SK-N-SH (cell line): ENCODE measurements around the gene GPR18. TPM values are rescaled to one million over a fixed set of nuclear protein-coding genes. Genes with fewer than 3 reads are reported as not detected.
A peak's percentile ranks its signal among the peaks of the same experiment; 100 is the strongest.

Experiments
- CTCF ChIA-PET: fragments of 300-600, 350-600 bp; formaldehyde crosslinking; extraction: SDS; loops from one replicate; lab custom pipeline; 2021; lab: Yijun Ruan, JAX
- POLR2A ChIA-PET: fragments of 350-600 bp; sonication (Branson Sonifier 250); formaldehyde crosslinking; extraction: SDS; loops from one replicate; lab custom pipeline; 2020; ENCODE audit warnings: antibody characterized with exemption, inconsistent platforms; lab: Yijun Ruan, JAX
- DNase-seq: peaks from one replicate; pipeline ENCODE4 v3.0.0; 2012
- H2AFZ ChIP-seq: fragments of 200-600 bp; sonication (generic); 2 replicates; pipeline ENCODE4 v1.8.1; 2016; ENCODE audit warnings: antibody characterized with exemption, mild to moderate bottlenecking, low read depth
- H3F3A ChIP-seq: fragments of 200-600 bp; sonication (generic); replicated peaks from 2 replicates; pipeline ENCODE3; 2016; ENCODE audit warnings: antibody characterized with exemption, mild to moderate bottlenecking; ENCODE audit not compliant: insufficient read depth
- H3K27ac ChIP-seq, 2 experiments: fragments of 200-500 bp in 1 of 2; fragments of 200-600 bp in 1 of 2; sonication (Bioruptor generic) in 1 of 2; sonication (generic), shearing (Covaris generic) in 1 of 2; 2 replicates each; pipeline versions ENCODE4 v1.5.1 to v1.6.1; 2014 to 2016; ENCODE audit warnings: low read depth in 2 of 2, inconsistent platforms in 1 of 2, low read length in 1 of 2, mild to moderate bottlenecking in 1 of 2, mixed read lengths in 1 of 2
- H3K27me3 ChIP-seq: fragments of 200-600 bp; sonication (generic), shearing (Covaris generic); 2 replicates; pipeline ENCODE4 v1.6.1; 2016; ENCODE audit warnings: mixed run types; ENCODE audit not compliant: insufficient read depth
- H3K36me3 ChIP-seq, 2 experiments: fragments of 200-500 bp in 1 of 2; fragments of 200-600 bp in 1 of 2; sonication (Bioruptor generic) in 1 of 2; sonication (generic) in 1 of 2; replicated peaks in 1 of 2; 2 replicates each; pipeline versions ENCODE3 to v1.5.1; 2014 to 2016; ENCODE audit warnings: low read length in 1 of 2, mild to moderate bottlenecking in 1 of 2; ENCODE audit not compliant: insufficient read depth in 2 of 2, control insufficient read depth in 1 of 2
- H3K4me1 ChIP-seq, 2 experiments: fragments of 200-500 bp in 1 of 2; fragments of 200-600 bp in 1 of 2; sonication (Bioruptor generic) in 1 of 2; sonication (generic), shearing (Covaris generic) in 1 of 2; 2 replicates each; pipeline versions ENCODE4 v1.5.1 to v1.6.1; 2014 to 2016; ENCODE audit warnings: low read depth in 1 of 2, low read length in 1 of 2, mixed run types in 1 of 2; ENCODE audit not compliant: insufficient read depth in 2 of 2, control insufficient read depth in 1 of 2
- H3K4me2 ChIP-seq: fragments of 200-600 bp; sonication (generic), shearing (Covaris generic); 2 replicates; pipeline ENCODE4 v1.6.1; 2017; ENCODE audit warnings: mixed run types
- H3K4me3 ChIP-seq, 2 experiments: fragments of 200-500 bp in 1 of 2; fragments of 200-600 bp in 1 of 2; sonication (Bioruptor generic) in 1 of 2; sonication (generic), shearing (Covaris generic) in 1 of 2; 2 replicates each; pipeline versions ENCODE4 v1.5.1 to v1.8.1; 2014 to 2016; ENCODE audit warnings: low read depth in 2 of 2, inconsistent platforms in 1 of 2, low read length in 1 of 2, mild to moderate bottlenecking in 1 of 2, mixed read lengths in 1 of 2, moderate library complexity in 1 of 2
- H3K79me2 ChIP-seq: fragments of 200-600 bp; sonication (generic); 2 replicates; pipeline ENCODE4 v1.8.1; 2017; ENCODE audit warnings: mild to moderate bottlenecking; ENCODE audit not compliant: insufficient read depth
- H3K9ac ChIP-seq: fragments of 200-600 bp; sonication (generic); 2 replicates; pipeline ENCODE4 v1.6.1; 2017; ENCODE audit warnings: mixed run types
- H3K9me2 ChIP-seq: fragments of 200-600 bp; sonication (generic); 2 replicates; pipeline ENCODE4 v1.6.1; 2017; ENCODE audit warnings: mixed run types
- H3K9me3 ChIP-seq: fragments of 200-600 bp; sonication (generic); 2 replicates; pipeline ENCODE4 v1.6.1; 2017; ENCODE audit warnings: mixed run types, mild to moderate bottlenecking, moderate library complexity
- H4K20me1 ChIP-seq: fragments of 200-600 bp; sonication (generic); 2 replicates; pipeline ENCODE4 v1.6.1; 2017; ENCODE audit warnings: mild to moderate bottlenecking, mixed run types; ENCODE audit not compliant: insufficient read depth
- CTCF ChIP-seq: fragments of 200-600 bp; sonication (generic); IDR thresholded peaks from 2 replicates; pipeline ENCODE4 v1.6.1; 2017; ENCODE audit warnings: antibody characterized with exemption, mild to moderate bottlenecking, moderate library complexity
- FOSL2 ChIP-seq: IDR thresholded peaks from 2 replicates; pipeline ENCODE4 v1.4.0; 2012; ENCODE audit warnings: low read depth, mild to moderate bottlenecking, moderate library complexity, borderline replicate concordance
- NRF1 ChIP-seq: IDR thresholded peaks from 2 replicates; pipeline ENCODE4 v1.6.1; 2012; ENCODE audit warnings: low read depth, mild to moderate bottlenecking, low read length
- RAD21 ChIP-seq: IDR thresholded peaks from 2 replicates; pipeline ENCODE4 v1.6.1; 2012; ENCODE audit warnings: mild to moderate bottlenecking, low read length
- SMC3 ChIP-seq: IDR thresholded peaks from 2 replicates; pipeline ENCODE4 v1.6.1; 2012; ENCODE audit warnings: low read depth, low read length, improper control_type of control experiment
- WGBS: methylation state at CpG from one replicate; pipeline ENCODE4 v1.1.6; 2017; ENCODE audit warnings: low lambda C conversion rate; 5-methylcytosine and 5-hydroxymethylcytosine counted together
- polyA plus RNA-seq, 3 experiments: library from polyadenylated mRNA; depleted of rRNA; stranded (reverse); fragments of >200 nt; gene quantifications; 2 replicates each; pipeline ENCODE4 v1.2.3, GENCODE V29; 2012
- TF ChIP-seq, protein P1 (sequence below): IDR thresholded peaks from 2 replicates; pipeline ENCODE4 v1.4.0; 2012; ENCODE audit warnings: low read depth, borderline replicate concordance
- TF ChIP-seq, protein P2 (sequence below): fragments of 150-350 bp; IDR thresholded peaks from 2 replicates; pipeline ENCODE4 v1.6.1; 2016; ENCODE audit warnings: mild to moderate bottlenecking, low read depth, low read length
- TF ChIP-seq, protein P3 (sequence below): IDR thresholded peaks from 2 replicates; pipeline ENCODE4; 2012

The GPR18 gene
- polyA plus RNA-seq, 1 of the 3 experiments (the other 2 are of a cell fraction), result not detected

GRCh38 chr13:99271249-99271648 is 13.1 kb upstream of the GPR18 start (continued):
- TF ChIP-seq SMC3, result no peak
- TF ChIP-seq, protein P1, sequence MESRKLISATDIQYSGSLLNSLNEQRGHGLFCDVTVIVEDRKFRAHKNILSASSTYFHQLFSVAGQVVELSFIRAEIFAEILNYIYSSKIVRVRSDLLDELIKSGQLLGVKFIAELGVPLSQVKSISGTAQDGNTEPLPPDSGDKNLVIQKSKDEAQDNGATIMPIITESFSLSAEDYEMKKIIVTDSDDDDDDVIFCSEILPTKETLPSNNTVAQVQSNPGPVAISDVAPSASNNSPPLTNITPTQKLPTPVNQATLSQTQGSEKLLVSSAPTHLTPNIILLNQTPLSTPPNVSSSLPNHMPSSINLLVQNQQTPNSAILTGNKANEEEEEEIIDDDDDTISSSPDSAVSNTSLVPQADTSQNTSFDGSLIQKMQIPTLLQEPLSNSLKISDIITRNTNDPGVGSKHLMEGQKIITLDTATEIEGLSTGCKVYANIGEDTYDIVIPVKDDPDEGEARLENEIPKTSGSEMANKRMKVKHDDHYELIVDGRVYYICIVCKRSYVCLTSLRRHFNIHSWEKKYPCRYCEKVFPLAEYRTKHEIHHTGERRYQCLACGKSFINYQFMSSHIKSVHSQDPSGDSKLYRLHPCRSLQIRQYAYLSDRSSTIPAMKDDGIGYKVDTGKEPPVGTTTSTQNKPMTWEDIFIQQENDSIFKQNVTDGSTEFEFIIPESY, result no peak

GRCh38 chr13:99270518-99270917 is 12.3 kb upstream of the GPR18 start:
- Histone ChIP-seq H3K4me2 (no peak overlapping the region), H3K27ac (no peak overlapping the region), H3K9me3 (no peaks in the 10 kb centered on the region), H3K9me2 (no peaks in the 10 kb centered on the region), H3K4me3 (no peak overlapping the region), H3K27me3 (no peaks in the 10 kb centered on the region), H3K36me3 (peaks cover 0 to 6% of the 10 kb centered on the region in 2 experiments), H3K79me2 (no peaks in the 10 kb centered on the region), H3K9ac (no peak overlapping the region), H4K20me1 (no peaks in the 10 kb centered on the region), H3F3A (peaks cover 3% of the 10 kb centered on the region), H3K4me1 (no peaks in the 10 kb centered on the region), H2AFZ (no peak overlapping the region)
- ChIA-PET CTCF (interaction anchor here (0.6 to 10.4 kb wide), 30 partner anchors 8 to 563 kb away, joined by 3 to 249 read pairs (median 6); partner anchors contain the start of gene UBAC2), POLR2A (no interaction called here)
- no peak for DNase-seq
- WGBS, result 93% methylated on average over 2 of the region's 2 CpGs
- TF ChIP-seq NRF1, result no peak

DNA sequence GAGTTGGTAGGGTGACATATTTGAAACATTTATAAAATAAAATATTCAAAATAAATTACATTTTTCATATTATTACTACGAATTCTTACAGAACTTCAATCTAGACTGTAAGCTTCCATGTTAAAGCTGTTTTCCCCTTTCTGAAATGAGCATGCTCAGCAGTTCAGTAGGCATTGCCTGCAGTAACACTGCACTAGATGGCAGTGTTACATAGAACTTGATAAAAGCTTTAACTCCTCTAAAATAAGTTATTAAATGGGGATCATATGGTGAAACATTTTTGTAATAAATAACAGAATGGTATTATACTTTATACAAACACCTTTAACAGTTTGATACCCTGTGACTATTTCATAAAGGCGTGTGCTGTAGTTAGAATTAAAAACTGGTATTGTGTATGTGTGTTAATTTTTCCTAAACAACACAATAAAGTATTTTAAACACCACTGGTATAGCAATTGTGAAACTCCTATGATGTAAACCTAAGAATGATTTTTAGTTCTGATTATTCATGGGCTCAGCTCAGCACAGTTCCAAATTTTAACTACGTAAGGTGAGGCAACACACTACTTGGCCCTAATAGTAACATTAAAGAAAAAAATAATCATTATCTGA is 11.6 kb upstream of the GPR18 start:
- no peak overlapping the region for H3K27ac ChIP-seq
- WGBS, result 65% methylated on average over 3 of the region's 3 CpGs
- no peaks in the 10 kb centered on the region for H4K20me1 ChIP-seq
- H3F3A ChIP-seq, result peaks cover 3% of the 10 kb centered on the region
- H3K4me3 ChIP-seq, result no peak overlapping the region; a peak in 1 of 4 replicates
- peak; percentile 17 for DNase-seq
- H3K79me2 ChIP-seq, result no peaks in the 10 kb centered on the region
- no peaks in the 10 kb centered on the region for H3K9me2 ChIP-seq
- CTCF ChIA-PET, result interaction anchor here (0.5 to 10.4 kb wide), 56 partner anchors 9 to 564 kb away, joined by 3 to 249 read pairs (median 5); partner anchors contain the start of genes GPR18 and UBAC2
- H2AFZ ChIP-seq, result no peak overlapping the region
- POLR2A ChIA-PET, result no interaction called here
- no peak overlapping the region for H3K9ac ChIP-seq
- H3K9me3 ChIP-seq, result no peaks in the 10 kb centered on the region
- H3K36me3 ChIP-seq, result peaks cover 0 to 9% of the 10 kb centered on the region in 2 experiments
- TF ChIP-seq SMC3 (peak; percentile 57), FOSL2 (no peak), CTCF (peak; percentile 90), NRF1 (peak; percentile 56), RAD21 (peak; percentile 85)
- TF ChIP-seq, protein P2, sequence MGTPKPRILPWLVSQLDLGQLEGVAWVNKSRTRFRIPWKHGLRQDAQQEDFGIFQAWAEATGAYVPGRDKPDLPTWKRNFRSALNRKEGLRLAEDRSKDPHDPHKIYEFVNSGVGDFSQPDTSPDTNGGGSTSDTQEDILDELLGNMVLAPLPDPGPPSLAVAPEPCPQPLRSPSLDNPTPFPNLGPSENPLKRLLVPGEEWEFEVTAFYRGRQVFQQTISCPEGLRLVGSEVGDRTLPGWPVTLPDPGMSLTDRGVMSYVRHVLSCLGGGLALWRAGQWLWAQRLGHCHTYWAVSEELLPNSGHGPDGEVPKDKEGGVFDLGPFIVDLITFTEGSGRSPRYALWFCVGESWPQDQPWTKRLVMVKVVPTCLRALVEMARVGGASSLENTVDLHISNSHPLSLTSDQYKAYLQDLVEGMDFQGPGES, result no peak
- TF ChIP-seq, protein P3, sequence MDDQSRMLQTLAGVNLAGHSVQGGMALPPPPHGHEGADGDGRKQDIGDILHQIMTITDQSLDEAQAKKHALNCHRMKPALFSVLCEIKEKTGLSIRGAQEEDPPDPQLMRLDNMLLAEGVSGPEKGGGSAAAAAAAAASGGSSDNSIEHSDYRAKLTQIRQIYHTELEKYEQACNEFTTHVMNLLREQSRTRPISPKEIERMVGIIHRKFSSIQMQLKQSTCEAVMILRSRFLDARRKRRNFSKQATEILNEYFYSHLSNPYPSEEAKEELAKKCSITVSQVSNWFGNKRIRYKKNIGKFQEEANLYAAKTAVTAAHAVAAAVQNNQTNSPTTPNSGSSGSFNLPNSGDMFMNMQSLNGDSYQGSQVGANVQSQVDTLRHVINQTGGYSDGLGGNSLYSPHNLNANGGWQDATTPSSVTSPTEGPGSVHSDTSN, result no peak
- no peaks in the 10 kb centered on the region for H3K4me1 ChIP-seq
- no peaks in the 10 kb centered on the region for H3K27me3 ChIP-seq
- H3K4me2 ChIP-seq, result no peak overlapping the region
